ENCODE data around the gene ITK.

The ITK gene

GRCh38 chr5:157248821-157249470 lies 68.3 kb downstream of the ITK start:
- DNase-seq = no peak

- no peak for DNase-seq
Observed at GRCh38 chr5:157252711-157253465, 72.2 kb downstream of the ITK start.

DNA sequence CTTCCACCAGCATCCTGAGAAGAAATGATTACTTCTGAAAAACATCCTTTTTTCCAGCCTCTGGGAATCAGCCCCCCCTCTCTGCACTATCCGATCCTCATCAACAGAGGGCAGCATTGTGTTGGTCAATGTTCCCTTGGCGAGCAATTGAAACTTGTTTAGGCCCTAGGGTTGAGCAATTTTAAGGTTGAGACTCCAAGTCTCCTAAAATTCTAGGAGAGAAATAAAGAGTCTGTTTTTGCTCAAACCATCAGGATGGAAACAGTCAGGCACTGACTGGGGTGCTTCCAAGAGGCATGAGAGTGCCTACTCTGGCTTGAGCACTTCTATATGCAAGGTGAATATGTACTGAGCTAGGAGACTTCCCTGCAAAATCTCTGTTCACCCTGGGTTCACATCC lies 72.9 kb downstream of the ITK start:
- DNase-seq = peak in 1 of 2 experiments; percentile 18

DNA sequence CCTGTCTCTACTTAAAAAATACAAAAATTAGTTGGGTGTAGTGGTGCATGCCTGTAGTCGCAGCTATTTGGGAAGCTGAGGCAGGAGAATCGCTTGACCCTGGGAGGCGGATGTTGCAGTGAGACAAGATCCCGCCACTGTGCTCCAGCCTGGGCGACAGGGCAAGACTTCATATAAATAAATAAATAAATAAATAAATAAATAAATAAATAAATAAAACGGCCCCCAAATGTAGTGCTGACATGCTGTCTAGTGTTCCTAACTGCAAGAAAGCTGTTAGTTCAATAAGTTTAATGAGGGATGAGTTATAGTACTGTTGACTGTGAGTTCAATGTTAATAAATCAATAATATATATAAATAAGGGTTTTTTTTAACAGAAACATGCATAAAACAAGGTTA lies 77.8 kb downstream of the ITK start:
- no peak for DNase-seq

- no peak for DNase-seq
Observed at GRCh38 chr5:157259699-157260098, 79.1 kb downstream of the ITK start.

- DNase-seq = no peak
Observed at GRCh38 chr5:157263496-157264090, 83.0 kb downstream of the ITK start.

GRCh38 chr5:157265714-157266285 lies 85.2 kb downstream of the ITK start, which contains the start of gene CYFIP2:
TSS of gene CYFIP2 (plus strand) at chr5:157266123. CDS start at chr5:157285362, 19,239 bp downstream.
- peak; percentile 22 to 50 for DNase-seq

- peak in 1 of 2 experiments; percentile 19 for DNase-seq
Observed at GRCh38 chr5:157266286-157267007, 85.8 kb downstream of the ITK start.

DNA sequence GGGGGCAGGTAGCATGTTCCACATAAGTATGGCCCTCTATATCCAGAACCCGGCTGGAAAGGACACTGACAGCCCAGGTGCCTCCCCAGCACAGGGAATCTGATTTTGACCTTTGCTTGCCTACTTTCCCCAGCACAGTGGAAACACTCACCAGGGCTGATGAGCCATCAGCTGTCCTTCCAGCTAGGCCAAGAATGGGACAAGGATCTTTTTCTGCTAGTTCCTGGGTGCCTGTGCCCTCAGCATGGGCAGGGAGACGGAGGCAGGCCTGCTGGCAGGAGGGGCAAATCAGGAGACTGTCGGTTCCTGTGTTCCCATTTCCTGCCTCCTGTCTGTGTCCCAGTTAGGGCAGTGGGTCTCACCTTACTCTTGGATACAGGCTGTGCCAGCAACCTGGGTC lies 86.4 kb downstream of the ITK start:
- no peak for DNase-seq

DNA sequence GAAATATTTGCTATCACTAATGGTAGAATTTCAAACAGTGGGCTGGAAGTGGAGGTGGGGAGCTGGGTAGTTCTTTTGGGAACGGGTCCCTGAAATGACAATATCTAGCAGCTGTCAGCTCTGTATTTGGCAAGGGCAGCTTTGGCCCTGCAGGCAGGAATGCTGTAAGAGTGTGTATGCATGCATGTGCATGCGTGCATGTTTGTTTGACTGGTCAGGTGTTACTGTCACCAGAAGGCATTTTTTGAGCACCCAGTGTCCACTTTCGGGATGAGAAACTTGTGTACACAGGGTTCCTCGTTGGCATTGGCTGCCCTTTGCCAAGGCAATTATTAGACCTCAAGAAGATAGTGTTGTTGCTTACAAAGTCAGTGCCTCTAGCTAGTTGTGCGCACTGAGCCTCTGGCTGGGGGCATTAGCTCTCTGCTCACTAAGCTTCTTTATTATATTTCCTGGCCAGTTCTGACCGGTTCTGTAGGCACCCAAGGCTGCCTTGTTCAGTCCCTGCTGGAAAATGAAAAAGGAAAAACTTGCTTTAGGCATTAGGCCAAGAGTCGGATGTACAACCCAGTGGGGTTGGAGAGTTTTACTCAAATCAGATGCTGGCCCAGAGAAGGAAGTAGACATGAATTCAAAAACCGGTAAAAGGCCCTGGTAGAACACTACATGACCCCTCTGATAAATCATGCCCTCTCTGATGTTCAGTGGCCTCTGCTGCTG lies 87.3 kb downstream of the ITK start:
- no peak for DNase-seq

GRCh38 chr5:157269165-157269671 lies 88.6 kb downstream of the ITK start:
- no peak for DNase-seq

DNA sequence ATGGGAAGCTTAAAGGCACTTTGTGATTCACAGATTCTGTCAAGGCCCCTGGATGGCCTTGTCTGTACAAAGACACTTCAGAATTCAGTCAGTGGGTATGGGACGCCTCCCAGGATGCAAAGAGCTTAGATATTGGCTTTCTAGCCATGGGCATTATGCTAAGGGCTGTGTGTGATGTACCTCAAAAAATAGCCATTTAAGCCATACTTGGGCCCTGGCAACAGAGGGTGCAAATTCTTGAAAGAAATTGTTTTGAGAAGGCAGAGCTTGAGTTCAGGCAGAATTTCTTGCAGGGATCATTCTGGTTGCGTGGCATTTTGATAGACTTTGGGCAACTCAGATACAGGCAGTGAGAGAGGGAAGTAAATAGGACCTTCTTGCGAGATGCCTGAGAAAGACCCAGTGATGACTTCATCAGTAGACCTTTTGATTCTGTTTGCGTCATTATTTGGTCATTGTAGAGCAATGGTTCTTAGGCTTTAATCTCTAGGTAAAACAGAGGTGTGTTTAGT lies 89.2 kb downstream of the ITK start:
- no peak for DNase-seq

DNA sequence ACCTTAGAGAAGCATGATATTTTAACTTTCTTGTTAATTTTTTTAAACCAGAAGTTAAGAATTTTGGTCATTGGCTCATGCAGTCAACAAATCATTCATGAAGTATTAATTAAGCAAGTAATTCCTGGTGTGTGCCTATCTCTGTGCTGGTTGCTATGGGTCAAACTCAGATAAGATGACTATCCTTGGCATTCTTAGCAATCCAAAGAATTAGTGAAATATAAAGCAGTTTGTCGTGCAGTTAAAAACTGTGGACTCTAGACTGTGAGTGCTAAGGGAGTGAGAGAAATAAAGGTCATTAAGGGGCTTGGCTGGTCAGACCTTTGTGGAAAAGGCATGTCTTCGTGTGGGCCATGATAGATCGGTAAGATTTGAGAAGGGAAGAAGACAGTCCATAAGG lies 90.1 kb downstream of the ITK start:
- DNase-seq = no peak

DNA sequence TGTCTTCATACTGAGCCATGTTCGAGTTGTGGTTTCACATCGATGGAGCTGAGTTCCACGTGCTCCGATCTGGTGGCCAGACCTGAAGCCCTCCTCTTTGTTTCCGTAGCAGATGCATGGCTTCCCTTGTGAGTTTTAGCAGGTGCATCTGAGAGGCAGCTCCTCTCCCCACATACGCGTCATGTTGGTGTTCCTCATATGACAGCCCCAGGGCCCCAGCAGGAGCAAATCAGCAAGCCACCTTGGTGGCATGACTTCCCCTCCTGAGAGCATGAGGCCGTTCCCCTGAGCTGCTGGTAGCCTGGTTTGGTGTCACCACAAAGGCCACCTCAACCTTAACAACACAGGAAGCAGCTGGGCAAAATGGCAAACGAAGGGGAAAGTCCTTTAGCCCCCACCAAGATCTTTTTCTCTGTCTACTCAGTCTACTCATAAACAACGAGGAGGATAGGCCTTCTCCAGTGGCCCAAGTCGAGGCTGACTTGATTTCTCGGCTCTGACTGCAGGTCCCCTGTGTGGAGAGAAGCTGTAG lies 91.2 kb downstream of the ITK start:
- no peak for DNase-seq

DNA sequence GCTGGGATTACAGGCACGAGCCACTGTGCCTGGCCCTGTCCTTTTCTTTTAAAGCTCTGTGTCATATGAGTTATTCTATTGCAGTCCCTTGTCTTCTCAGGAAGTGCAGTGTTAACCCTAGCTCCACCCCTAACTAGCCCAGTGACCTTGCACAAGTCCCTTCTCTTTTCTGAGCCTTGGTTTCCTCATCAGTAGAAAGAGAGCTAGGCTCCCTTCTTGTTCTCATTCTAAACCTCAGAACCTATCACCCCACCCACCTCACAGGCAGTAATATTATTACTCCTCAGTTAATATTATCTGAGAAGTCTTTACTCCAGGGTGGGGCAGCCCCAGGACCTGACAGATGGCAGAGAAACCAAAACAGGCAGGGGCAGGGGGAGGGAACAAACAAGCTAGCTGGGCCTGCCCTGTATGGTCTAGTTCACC lies 92.5 kb downstream of the ITK start:
- no peak for DNase-seq

DNA sequence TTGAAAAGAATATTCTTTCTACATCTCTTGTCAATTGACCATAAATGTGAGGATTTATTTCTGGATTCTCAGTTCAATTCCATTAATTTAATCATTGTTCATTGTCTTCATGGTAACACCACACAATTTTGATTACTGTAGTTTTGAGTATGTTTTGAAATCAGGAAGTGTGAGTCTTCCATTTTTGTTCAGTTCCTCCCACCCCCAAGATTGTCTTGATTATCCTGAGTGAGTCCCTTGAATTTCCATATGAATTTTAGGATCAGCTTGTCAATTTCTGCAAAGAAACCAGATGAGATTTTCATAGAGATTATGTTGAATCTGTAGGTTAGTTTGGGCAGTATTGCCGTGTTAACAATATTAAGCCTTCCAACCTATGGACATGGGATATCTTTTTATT lies 94.8 kb downstream of the ITK start:
- no peak for DNase-seq

GRCh38 chr5:157278319-157279037 lies 97.8 kb downstream of the ITK start:
- DNase-seq = no peak

DNA sequence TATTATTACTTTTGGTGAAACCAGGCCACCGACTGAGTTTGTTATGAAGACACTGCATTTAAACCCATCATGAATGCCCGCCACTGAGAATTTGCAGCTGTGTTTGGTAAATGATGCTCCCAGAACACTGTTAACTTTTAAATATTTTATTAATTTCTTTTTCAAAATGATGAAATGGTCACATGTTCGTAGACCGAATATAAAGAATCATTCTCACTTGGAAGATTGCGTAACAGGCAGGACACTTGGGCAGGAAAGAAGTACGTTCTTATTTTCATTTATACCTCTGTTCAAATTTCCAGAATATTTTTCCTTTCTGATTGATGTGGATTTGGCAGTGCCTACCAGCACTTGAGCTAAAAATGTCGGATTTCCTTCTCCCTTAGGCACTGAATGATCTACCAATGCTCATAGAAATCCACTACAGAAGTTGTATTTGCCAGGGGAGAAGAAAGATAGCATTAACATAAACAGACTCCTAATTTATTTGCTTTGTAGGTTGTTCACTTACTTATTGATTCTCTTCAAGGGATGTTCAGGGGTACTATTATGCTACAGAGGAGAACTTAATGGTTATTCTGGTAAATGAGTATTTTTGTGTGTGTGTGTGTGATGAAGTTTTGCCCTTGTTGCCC lies 99.1 kb downstream of the ITK start:
- no peak for DNase-seq

DNA sequence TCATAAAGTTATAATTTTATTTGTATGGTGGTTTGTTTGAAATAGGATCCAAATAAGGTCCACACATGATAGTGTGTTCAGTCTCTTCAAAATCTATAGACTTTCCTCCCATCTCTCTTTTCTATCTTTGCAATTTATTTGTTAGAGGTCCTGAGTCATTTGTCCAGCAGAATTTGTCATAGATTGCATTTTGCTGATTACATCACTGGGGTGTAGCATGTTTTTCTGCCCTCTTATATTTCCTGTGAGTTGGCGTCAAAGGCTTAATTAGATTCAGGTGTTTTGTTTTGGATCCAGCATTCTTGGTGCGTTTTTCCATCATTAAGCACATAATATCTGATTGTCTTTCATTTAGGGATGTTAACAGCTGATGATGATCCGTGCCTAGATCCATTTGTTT lies 100.3 kb downstream of the ITK start:
- DNase-seq = no peak

- DNase-seq = no peak
Observed at GRCh38 chr5:157282150-157282549, 101.5 kb downstream of the ITK start.
